ENCODE results near the gene CLIC4. TPM values are rescaled to one million over a fixed set of nuclear protein-coding genes. Genes with fewer than 3 reads are reported as not detected.
A peak's percentile ranks its signal among the peaks of the same experiment; 100 is the strongest.

Gene CLIC4
- total and polyA plus RNA-seq, 10 of the 15 experiments (the other 5 are each of a cell fraction or from before 2014, with no cell fraction given) = 20.4 to 107 (median 69.6) TPM

DNA sequence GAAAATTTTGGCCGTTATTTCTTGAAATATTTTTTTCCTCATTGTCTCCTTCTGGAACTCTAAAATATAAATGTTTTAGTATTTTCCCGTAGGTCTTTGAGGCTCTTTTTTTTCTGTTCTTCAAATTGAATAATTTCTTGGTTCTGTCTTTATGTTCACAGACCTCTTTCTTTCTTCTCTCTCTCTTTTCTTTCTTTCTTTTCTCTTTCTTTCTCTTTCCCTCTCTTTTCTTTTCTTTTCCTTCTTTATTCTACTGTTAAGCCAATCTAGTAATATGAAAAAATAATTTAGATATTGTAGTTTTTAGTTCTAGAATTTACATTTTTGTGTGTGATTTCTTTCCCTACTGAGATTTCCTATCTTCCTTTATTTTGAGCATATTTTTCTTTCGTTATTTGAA is 30.1 kb downstream of the CLIC4 start (continued):
- TF ChIP-seq TCF7 (IDR thresholded peaks at IDR 0.05; ENCODE audit: borderline replicate concordance) (no peak), CHD1 (IDR thresholded peaks at IDR 0.05; ENCODE audit: low read depth, low read length) (no peak), IKZF2 (IDR thresholded peaks at IDR 0.05) (no peak), SIX5 (IDR thresholded peaks at IDR 0.05; ENCODE audit: low read depth, low read length, severe bottlenecking) (no peak), PAX5 (IDR thresholded peaks at IDR 0.05; ENCODE audit: borderline replicate concordance, low read depth, low read length) (no peak), SMAD5 (IDR thresholded peaks at IDR 0.05; ENCODE audit: low read depth) (no peak), NR2C2 (IDR thresholded peaks at IDR 0.05; ENCODE audit: borderline replicate concordance, control insufficient read depth, insufficient read length, low read depth) (no peak), KAT2A (conservative IDR thresholded peaks at IDR 0.05; ENCODE audit: control insufficient read depth, low read depth, low read length) (no peak), CBX5 (IDR thresholded peaks at IDR 0.05; ENCODE audit: low read depth) (no peak)
- TF ChIP-seq, protein P1, sequence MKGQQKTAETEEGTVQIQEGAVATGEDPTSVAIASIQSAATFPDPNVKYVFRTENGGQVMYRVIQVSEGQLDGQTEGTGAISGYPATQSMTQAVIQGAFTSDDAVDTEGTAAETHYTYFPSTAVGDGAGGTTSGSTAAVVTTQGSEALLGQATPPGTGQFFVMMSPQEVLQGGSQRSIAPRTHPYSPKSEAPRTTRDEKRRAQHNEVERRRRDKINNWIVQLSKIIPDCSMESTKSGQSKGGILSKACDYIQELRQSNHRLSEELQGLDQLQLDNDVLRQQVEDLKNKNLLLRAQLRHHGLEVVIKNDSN (IDR thresholded peaks at IDR 0.05; ENCODE audit: borderline replicate concordance, extremely low read length, insufficient read depth, low read depth, low read length) = no peak
- TF ChIP-seq, protein P2, sequence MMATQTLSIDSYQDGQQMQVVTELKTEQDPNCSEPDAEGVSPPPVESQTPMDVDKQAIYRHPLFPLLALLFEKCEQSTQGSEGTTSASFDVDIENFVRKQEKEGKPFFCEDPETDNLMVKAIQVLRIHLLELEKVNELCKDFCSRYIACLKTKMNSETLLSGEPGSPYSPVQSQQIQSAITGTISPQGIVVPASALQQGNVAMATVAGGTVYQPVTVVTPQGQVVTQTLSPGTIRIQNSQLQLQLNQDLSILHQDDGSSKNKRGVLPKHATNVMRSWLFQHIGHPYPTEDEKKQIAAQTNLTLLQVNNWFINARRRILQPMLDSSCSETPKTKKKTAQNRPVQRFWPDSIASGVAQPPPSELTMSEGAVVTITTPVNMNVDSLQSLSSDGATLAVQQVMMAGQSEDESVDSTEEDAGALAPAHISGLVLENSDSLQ (IDR thresholded peaks at IDR 0.05) = no peak

DNA sequence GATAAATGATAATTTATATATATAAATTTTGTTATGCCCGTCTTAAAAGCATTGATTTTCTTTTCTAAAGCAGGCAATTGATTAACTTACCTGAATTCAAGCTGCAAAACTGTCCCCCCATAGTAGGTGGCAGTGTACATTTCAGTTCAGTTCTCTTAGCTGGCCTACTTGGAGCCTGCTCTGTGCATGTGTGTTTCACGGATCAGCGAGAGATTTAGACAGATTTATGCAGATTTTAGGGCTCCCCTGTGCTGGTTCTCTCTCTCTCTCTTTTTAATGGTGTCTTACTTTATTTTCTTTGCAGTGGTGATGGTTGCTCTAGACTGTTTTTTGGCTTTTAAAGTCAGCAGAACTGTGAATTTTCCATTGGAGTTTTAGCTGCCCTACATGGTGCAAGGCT is 30.7 kb downstream of the CLIC4 start:
- intact Hi-C loops (cut with micrococcal nuclease; ENCODE audit: unreplicated experiment) = no loop called here
- ChIA-PET SMC1A (ENCODE audit: uncharacterized antibody, unreplicated experiment) (interaction anchor here (0.6 to 2.6 kb wide), 8 partner anchors 8 to 1652 kb away, joined by 3 to 9 read pairs (median 4); no protein-coding TSS in a partner anchor), CTCF (interaction anchor here (1.0 to 2.8 kb wide), 5 partner anchors 28 to 87 kb away, joined by 3 to 12 read pairs (median 4); no protein-coding TSS in a partner anchor), POLR2A (no interaction called here), RAD21 (ENCODE audit: unreplicated experiment) (interaction anchor here (0.8 to 1.6 kb wide), 4 partner anchors 28 to 87 kb away, joined by 3 to 4 read pairs (median 3); no protein-coding TSS in a partner anchor)
- H3K9me3 ChIP-seq (replicated peaks; ENCODE audit: control insufficient read depth, insufficient read depth, low read length) = no peaks in the 10 kb centered on the region
- H3K4me1 ChIP-seq (ENCODE audit: control insufficient read depth, insufficient read depth, low read length) = no peaks in the 10 kb centered on the region
- no TSS peak for BruUV-seq (replicated peaks)
- no peaks in the 10 kb centered on the region for H4K20me1 ChIP-seq (ENCODE audit: control insufficient read depth, insufficient read depth)
- in situ Hi-C loops (cut with MboI) = no loop called here
- peaks cover 54% of the 10 kb centered on the region for H3K79me2 ChIP-seq (ENCODE audit: control insufficient read depth, insufficient read depth, low read length)
- H3K27ac ChIP-seq (ENCODE audit: control insufficient read depth, insufficient read depth) = no peak overlapping the region
- TF ChIP-seq, protein P3, sequence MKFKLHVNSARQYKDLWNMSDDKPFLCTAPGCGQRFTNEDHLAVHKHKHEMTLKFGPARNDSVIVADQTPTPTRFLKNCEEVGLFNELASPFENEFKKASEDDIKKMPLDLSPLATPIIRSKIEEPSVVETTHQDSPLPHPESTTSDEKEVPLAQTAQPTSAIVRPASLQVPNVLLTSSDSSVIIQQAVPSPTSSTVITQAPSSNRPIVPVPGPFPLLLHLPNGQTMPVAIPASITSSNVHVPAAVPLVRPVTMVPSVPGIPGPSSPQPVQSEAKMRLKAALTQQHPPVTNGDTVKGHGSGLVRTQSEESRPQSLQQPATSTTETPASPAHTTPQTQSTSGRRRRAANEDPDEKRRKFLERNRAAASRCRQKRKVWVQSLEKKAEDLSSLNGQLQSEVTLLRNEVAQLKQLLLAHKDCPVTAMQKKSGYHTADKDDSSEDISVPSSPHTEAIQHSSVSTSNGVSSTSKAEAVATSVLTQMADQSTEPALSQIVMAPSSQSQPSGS (IDR thresholded peaks at IDR 0.05; ENCODE audit: low read length) = no peak
- TF ChIP-seq MYC (IDR thresholded peaks at IDR 0.05; ENCODE audit: insufficient read depth, insufficient read length, insufficient replicate concordance, low read length, severe bottlenecking) (no peak), MYB (IDR thresholded peaks at IDR 0.05; ENCODE audit: borderline replicate concordance, low read depth, low read length) (no peak), PAX5 (IDR thresholded peaks at IDR 0.05; ENCODE audit: borderline replicate concordance, low read depth, low read length) (no peak)
- H3K9ac ChIP-seq (ENCODE audit: control insufficient read depth, insufficient read depth, low read length) = no peak overlapping the region
- no peak overlapping the region for H3K4me3 ChIP-seq
- H2AFZ ChIP-seq (ENCODE audit: control insufficient read depth, low read depth, low read length) = no peak overlapping the region
- no peak for DNase-seq (ENCODE audit: low read depth, low spot score)
- 37% methylated on average over 3 of the region's 3 CpGs for WGBS (ENCODE audit: insufficient coverage, insufficient replicate concordance, low lambda C conversion rate, missing lambda C conversion rate)
- H3K36me3 ChIP-seq (ENCODE audit: control insufficient read depth in 2 of 2, insufficient read depth in 2 of 2, low read length in 1 of 2) = peaks cover 0 to 4% of the 10 kb centered on the region in 2 experiments; a peak in 3 of 4 replicates
- no peak overlapping the region; the same call in 1 of the 2 replicates for H3K4me2 ChIP-seq (ENCODE audit: control insufficient read depth, insufficient read depth)
- FAIRE-seq = no peak
- ATAC-seq = peak; percentile 31; the same call in 1 of the 3 replicates
- no peaks in the 10 kb centered on the region for H3K27me3 ChIP-seq (replicated peaks in 1 of 2; ENCODE audit: control insufficient read depth in 2 of 2, insufficient read depth in 2 of 2, low read length in 1 of 2)
